GM12878 (cell line): Measurements from ENCODE around the gene ASIC1.

Source experiments
- CEBPB ChIP-seq, 2 experiments: fragments of 150-350 bp in 1 of 2; IDR thresholded peaks; 2 replicates each; pipeline ENCODE4 v1.6.1; 2012 to 2014; ENCODE audit warnings: low read depth in 2 of 2, low read length in 2 of 2, borderline replicate concordance in 1 of 2, inconsistent platforms in 1 of 2
- GATAD2B ChIP-seq: fragments of 450-650 bp; conservative IDR thresholded peaks from 2 replicates; pipeline ENCODE4 v1.6.1; 2017; ENCODE audit warnings: low read depth, mild to moderate bottlenecking, moderate library complexity
- POLR2A ChIP-seq: IDR thresholded peaks from 2 replicates; pipeline ENCODE4 v1.6.1; 2011; ENCODE audit warnings: low read depth, mild to moderate bottlenecking, low read length
- RFX5 ChIP-seq: IDR thresholded peaks from 2 replicates; pipeline ENCODE4 v1.6.1; 2011; ENCODE audit warnings: low read depth, low read length, improper control_type of control experiment
- YBX1 ChIP-seq: fragments of 450-650 bp; IDR thresholded peaks from 2 replicates; pipeline ENCODE4 v1.6.1; 2016; ENCODE audit warnings: antibody characterized with exemption
- TF ChIP-seq, protein P1 (sequence below): IDR thresholded peaks from 2 replicates; pipeline ENCODE4 v1.6.1; 2011; ENCODE audit warnings: low read depth, low read length, improper control_type of control experiment, borderline replicate concordance
- TF ChIP-seq, protein P2 (sequence below): IDR thresholded peaks from 2 replicates; pipeline ENCODE4 v1.6.1; 2012; ENCODE audit warnings: low read depth, low read length, improper control_type of control experiment
- TF ChIP-seq, protein P3 (sequence below): fragments of 450-650 bp; IDR thresholded peaks from 2 replicates; pipeline ENCODE4 v1.6.1; 2017; ENCODE audit warnings: mild to moderate bottlenecking
- TF ChIP-seq, protein P4 (sequence below): IDR thresholded peaks from 2 replicates; pipeline ENCODE4 v1.6.1; 2012; ENCODE audit warnings: mild to moderate bottlenecking, low read depth, low read length

DNA sequence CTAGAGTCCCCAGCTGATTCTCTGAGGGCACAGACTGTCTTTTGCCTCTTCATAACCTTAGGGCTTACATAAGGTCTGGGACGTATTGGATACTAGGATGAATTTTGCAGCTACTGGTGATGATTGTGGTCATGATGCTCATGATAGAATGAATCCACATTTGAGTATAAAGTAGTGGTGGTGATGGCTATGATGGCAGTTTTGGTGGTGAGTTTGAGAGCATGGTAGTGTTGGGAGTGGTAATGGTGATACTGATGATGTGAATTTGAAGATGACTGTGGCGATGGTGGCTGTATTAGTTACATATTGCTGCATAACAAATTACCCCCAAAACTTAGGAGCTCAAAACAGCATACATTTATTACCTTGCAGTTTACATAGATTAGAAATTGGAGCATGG, 14.1 kb upstream of the ASIC1 start:
- TF ChIP-seq, protein P1, sequence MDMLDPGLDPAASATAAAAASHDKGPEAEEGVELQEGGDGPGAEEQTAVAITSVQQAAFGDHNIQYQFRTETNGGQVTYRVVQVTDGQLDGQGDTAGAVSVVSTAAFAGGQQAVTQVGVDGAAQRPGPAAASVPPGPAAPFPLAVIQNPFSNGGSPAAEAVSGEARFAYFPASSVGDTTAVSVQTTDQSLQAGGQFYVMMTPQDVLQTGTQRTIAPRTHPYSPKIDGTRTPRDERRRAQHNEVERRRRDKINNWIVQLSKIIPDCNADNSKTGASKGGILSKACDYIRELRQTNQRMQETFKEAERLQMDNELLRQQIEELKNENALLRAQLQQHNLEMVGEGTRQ = no peak
- TF ChIP-seq RFX5 (no peak), GATAD2B (no peak), YBX1 (no peak), POLR2A (no peak), CEBPB (IDR thresholded peaks at IDR 0.05; ENCODE audit: borderline replicate concordance in 1 of 2, low read depth in 2 of 2, low read length in 2 of 2) (no peak)
- TF ChIP-seq, protein P2, sequence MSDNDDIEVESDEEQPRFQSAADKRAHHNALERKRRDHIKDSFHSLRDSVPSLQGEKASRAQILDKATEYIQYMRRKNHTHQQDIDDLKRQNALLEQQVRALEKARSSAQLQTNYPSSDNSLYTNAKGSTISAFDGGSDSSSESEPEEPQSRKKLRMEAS = no peak
- TF ChIP-seq, protein P3, sequence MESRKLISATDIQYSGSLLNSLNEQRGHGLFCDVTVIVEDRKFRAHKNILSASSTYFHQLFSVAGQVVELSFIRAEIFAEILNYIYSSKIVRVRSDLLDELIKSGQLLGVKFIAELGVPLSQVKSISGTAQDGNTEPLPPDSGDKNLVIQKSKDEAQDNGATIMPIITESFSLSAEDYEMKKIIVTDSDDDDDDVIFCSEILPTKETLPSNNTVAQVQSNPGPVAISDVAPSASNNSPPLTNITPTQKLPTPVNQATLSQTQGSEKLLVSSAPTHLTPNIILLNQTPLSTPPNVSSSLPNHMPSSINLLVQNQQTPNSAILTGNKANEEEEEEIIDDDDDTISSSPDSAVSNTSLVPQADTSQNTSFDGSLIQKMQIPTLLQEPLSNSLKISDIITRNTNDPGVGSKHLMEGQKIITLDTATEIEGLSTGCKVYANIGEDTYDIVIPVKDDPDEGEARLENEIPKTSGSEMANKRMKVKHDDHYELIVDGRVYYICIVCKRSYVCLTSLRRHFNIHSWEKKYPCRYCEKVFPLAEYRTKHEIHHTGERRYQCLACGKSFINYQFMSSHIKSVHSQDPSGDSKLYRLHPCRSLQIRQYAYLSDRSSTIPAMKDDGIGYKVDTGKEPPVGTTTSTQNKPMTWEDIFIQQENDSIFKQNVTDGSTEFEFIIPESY = no peak
- TF ChIP-seq, protein P4, sequence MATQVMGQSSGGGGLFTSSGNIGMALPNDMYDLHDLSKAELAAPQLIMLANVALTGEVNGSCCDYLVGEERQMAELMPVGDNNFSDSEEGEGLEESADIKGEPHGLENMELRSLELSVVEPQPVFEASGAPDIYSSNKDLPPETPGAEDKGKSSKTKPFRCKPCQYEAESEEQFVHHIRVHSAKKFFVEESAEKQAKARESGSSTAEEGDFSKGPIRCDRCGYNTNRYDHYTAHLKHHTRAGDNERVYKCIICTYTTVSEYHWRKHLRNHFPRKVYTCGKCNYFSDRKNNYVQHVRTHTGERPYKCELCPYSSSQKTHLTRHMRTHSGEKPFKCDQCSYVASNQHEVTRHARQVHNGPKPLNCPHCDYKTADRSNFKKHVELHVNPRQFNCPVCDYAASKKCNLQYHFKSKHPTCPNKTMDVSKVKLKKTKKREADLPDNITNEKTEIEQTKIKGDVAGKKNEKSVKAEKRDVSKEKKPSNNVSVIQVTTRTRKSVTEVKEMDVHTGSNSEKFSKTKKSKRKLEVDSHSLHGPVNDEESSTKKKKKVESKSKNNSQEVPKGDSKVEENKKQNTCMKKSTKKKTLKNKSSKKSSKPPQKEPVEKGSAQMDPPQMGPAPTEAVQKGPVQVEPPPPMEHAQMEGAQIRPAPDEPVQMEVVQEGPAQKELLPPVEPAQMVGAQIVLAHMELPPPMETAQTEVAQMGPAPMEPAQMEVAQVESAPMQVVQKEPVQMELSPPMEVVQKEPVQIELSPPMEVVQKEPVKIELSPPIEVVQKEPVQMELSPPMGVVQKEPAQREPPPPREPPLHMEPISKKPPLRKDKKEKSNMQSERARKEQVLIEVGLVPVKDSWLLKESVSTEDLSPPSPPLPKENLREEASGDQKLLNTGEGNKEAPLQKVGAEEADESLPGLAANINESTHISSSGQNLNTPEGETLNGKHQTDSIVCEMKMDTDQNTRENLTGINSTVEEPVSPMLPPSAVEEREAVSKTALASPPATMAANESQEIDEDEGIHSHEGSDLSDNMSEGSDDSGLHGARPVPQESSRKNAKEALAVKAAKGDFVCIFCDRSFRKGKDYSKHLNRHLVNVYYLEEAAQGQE = no peak
